Cardiac fibroblast (primary cell): ENCODE results near the gene OSTC.
A peak's percentile ranks its signal among the peaks of the same experiment; 100 is the strongest.

Source experiments
- DNase-seq, 2 donors: peaks; one replicate each; pipeline versions ENCODE4 v3.0.0 to v3.0.0-alpha.2; 2010; ENCODE audit warnings: low read depth in 2 of 2
- H3K4me3 ChIP-seq, 2 donors: replicated peaks in 1 of 2; 1 replicate in 1 of 2; 2 replicates in 1 of 2; pipeline ENCODE4 v1.5.1; 2011; ENCODE audit warnings: low read depth in 2 of 2, low read length in 2 of 2, mild to moderate bottlenecking in 2 of 2, moderate library complexity in 1 of 2
- CTCF ChIP-seq: IDR thresholded peaks from one replicate; pipeline ENCODE4 v1.5.1; 2011; ENCODE audit warnings: low read depth, mild to moderate bottlenecking, low read length, inconsistent platforms

OSTC gene

GRCh38 chr4:108612365-108612764 lies 38.0 kb upstream of the OSTC start:
- DNase-seq = no peak
- H3K4me3 ChIP-seq = no peak overlapping the region
- TF ChIP-seq CTCF = no peak

GRCh38 chr4:108619372-108620100 lies 30.9 kb upstream of the OSTC start:
- TF ChIP-seq CTCF = no peak
- H3K4me3 ChIP-seq = peak overlapping the region; percentile 21 to 82
- DNase-seq = no peak

- H3K4me3 ChIP-seq = peak within 1 kb of the TSS; percentile 56 to 82
- TF ChIP-seq CTCF = no peak
- peak; percentile 99 for DNase-seq
Observed at GRCh38 chr4:108620101-108620932, 30.1 kb upstream of the OSTC start, which contains the start of gene RPL34. TSS of gene RPL34 (plus strand) at chr4:108620576. CDS start at chr4:108621960, 1,384 bp downstream.

- peak overlapping the region; percentile 56 to 82 for H3K4me3 ChIP-seq
- peak in 1 of 2 donors; percentile 40 for DNase-seq
- TF ChIP-seq CTCF = no peak
Observed at GRCh38 chr4:108620933-108621905, 29.2 kb upstream of the OSTC start.

GRCh38 chr4:108622022-108622421 lies 28.4 kb upstream of the OSTC start:
- H3K4me3 ChIP-seq = peak overlapping the region in 1 of 2 donors; percentile 82
- DNase-seq = no peak
- no peak for TF ChIP-seq CTCF

- DNase-seq = no peak
- no peak overlapping the region for H3K4me3 ChIP-seq
- TF ChIP-seq CTCF = no peak
Observed at GRCh38 chr4:108622828-108623227, 27.6 kb upstream of the OSTC start.
